Testis (tissue), 3 donors: ENCODE measurements around the gene PTER. TPM values are rescaled to one million over a fixed set of nuclear protein-coding genes. Genes with fewer than 3 reads are reported as not detected.

ENCODE experiments used
- DNase-seq: peaks from one replicate; pipeline ENCODE4 v3.0.0-alpha.2; 2019
- H3K27ac ChIP-seq, 2 donors: fragments of 200-600 bp; sonication (generic); one replicate each; pipeline ENCODE4 v1.5.1; 2019
- H3K27me3 ChIP-seq: fragments of 200-600 bp; sonication (generic); one replicate; pipeline ENCODE4 v1.5.1; 2019
- H3K36me3 ChIP-seq: fragments of 200-600 bp; sonication (generic); one replicate; pipeline ENCODE4 v1.5.1; 2017; ENCODE audit warnings: low read depth; ENCODE audit errors: missing control alignments
- H3K4me1 ChIP-seq: fragments of 200-600 bp; sonication (generic); one replicate; pipeline ENCODE4 v1.5.1; 2019
- H3K4me3 ChIP-seq, 2 donors: fragments of 200-600 bp; sonication (generic); one replicate each; pipeline ENCODE4 v1.5.1; 2017 to 2019
- H3K9me3 ChIP-seq: fragments of 200-600 bp; sonication (generic); one replicate; pipeline ENCODE4 v1.5.1; 2017
- POLR2A ChIP-seq: fragments of 450-650 bp; IDR thresholded peaks from one replicate; pipeline ENCODE4 v1.6.1; 2017; ENCODE audit warnings: antibody characterized with exemption, mild to moderate bottlenecking, moderate library complexity
- WGBS, 2 donors: methylation state at CpG; one replicate each; pipeline ENCODE4 v1.1.5; 2018; 5-methylcytosine and 5-hydroxymethylcytosine counted together
- intact Hi-C: fragments of 100-400 bp; cut with DNase I; formaldehyde crosslinking; loops from one replicate; pipeline ENCODE4 v1.15.1; 2023; ENCODE audit warnings: low total_unique reads
- polyA plus RNA-seq: library from polyadenylated mRNA; stranded (reverse); fragments of 350-450 nt; fragmentation: Illumina TruSeq; extraction: RNeasy Lipid Tissue Mini Kit (QIAGEN cat#74804); gene quantifications from one replicate; pipeline ENCODE4 v1.2.3, GENCODE V29; 2014; ENCODE audit warnings: low read depth, low replicate concordance; ENCODE audit not compliant: insufficient read depth
- total RNA-seq, 2 donors: library from RNA; depleted of rRNA; stranded (reverse); fragments of >200 nt; gene quantifications; one replicate each; pipeline ENCODE4 v1.2.3, GENCODE V29; 2016
- TF ChIP-seq, protein P1 (sequence below), 3 experiments: fragments of 450-650 bp in 2 of 3; fragments of 200-600 bp in 1 of 3; sonication (generic) in 1 of 3; IDR thresholded peaks; one replicate each; pipeline ENCODE4 v1.5.1; 2016 to 2019; ENCODE audit warnings: antibody characterized with exemption in 3 of 3, mild to moderate bottlenecking in 2 of 3, moderate library complexity in 1 of 3

Gene PTER
- total and polyA plus RNA-seq, 3 donors from 2014 or later: 3.7 to 5.8 (median 4.2) TPM

DNA sequence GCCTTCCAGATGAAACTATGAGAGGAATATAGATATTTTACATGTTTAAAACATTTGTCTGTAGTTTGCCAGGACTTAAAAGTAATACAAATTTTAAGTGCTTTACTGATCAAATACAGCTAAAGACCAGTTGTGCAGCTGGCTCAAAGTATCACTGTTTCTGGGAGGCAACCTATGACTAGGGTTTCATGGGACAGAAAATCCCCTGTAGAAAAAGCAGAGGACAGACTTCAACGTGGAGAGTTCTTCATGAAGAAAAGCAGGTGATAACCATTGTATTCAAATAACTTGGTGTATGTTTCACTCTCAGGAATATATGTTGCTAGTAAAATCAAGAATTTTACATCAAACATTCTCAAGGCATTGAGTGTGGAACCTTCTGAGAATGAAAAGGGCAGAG, 40.9 kb downstream of the PTER start:
- Histone ChIP-seq H3K4me1 (no peaks in the 10 kb centered on the region), H3K27me3 (no peaks in the 10 kb centered on the region), H3K36me3 (no peaks in the 10 kb centered on the region), H3K9me3 (no peaks in the 10 kb centered on the region), H3K27ac (no peak overlapping the region), H3K4me3 (no peak overlapping the region)
- DNase-seq: no peak
- 78 to 83% methylated on average over 1 of the region's 1 CpG for WGBS, 2 donors
- intact Hi-C loops: no loop called here
- TF ChIP-seq POLR2A: no peak
- TF ChIP-seq, protein P1, sequence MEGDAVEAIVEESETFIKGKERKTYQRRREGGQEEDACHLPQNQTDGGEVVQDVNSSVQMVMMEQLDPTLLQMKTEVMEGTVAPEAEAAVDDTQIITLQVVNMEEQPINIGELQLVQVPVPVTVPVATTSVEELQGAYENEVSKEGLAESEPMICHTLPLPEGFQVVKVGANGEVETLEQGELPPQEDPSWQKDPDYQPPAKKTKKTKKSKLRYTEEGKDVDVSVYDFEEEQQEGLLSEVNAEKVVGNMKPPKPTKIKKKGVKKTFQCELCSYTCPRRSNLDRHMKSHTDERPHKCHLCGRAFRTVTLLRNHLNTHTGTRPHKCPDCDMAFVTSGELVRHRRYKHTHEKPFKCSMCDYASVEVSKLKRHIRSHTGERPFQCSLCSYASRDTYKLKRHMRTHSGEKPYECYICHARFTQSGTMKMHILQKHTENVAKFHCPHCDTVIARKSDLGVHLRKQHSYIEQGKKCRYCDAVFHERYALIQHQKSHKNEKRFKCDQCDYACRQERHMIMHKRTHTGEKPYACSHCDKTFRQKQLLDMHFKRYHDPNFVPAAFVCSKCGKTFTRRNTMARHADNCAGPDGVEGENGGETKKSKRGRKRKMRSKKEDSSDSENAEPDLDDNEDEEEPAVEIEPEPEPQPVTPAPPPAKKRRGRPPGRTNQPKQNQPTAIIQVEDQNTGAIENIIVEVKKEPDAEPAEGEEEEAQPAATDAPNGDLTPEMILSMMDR (IDR thresholded peaks at IDR 0.05): no peak

DNA sequence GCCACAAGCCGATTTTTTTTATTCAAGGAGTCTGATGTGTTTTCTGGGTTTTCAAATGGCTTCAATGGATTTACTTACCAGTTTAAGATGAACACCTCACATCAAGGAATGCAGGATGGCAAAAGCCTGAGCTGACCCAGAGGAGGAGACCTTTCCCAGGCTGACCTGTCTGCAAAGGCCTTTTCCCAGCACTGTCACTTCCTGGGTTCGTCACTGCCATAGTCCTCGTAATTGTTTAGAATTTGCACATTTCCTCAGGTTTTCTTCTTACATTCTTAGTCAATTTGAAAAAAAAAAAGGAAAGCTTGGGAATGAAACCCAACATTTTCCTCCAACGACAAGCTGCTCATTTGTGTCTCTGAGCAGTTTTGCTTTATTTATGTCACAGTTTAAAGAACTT, 42.0 kb downstream of the PTER start:
- intact Hi-C loops: no loop called here
- no peaks in the 10 kb centered on the region for H3K4me1 ChIP-seq
- 84 to 87% methylated on average over 4 of the region's 4 CpGs for WGBS, 2 donors

DNA sequence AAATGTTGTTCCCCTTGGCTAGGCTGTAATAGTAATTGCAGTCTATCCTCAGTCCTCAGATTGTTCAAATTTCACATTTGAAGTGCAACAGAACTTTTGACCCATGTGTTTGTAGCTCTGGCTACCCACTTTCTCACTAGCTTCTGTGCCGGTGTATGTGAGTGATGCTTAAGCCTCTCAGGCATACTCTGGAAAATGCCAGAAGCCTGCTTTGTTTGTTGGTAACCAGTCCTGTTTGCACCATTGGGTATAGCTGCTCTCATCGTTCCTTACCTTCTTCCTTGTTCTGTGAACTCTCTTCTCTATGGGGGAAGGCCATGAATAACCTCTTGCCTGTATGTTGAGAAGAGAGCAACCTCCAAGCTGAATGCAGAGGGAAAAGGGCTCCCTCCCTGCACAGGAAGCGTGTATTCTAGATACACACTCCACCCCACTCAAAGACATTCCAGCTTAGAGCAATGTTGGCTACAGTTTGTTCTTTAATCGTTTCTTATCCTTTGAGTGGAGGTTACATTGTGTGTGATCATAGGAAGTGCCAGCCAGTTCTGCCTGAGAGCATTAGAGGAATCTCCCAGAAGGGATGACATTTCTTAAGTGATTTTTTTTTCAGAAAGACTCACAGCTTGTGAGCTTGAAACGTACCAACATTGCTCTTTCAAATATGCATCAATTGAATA, 44.4 kb downstream of the PTER start:
- Histone ChIP-seq H3K4me3 (no peak overlapping the region), H3K27me3 (no peaks in the 10 kb centered on the region), H3K36me3 (no peaks in the 10 kb centered on the region), H3K27ac (no peak overlapping the region), H3K9me3 (no peaks in the 10 kb centered on the region), H3K4me1 (no peaks in the 10 kb centered on the region)
- intact Hi-C loops: no loop called here
- DNase-seq: no peak
- WGBS, 2 donors: 53 to 57% methylated on average over 5 of the region's 5 CpGs
- no peak for TF ChIP-seq POLR2A
- TF ChIP-seq, protein P1 (IDR thresholded peaks at IDR 0.05): no peak

More for the DNA sequence above, 42.0 kb downstream of the PTER start:
- TF ChIP-seq POLR2A: no peak
- TF ChIP-seq, protein P1 (IDR thresholded peaks at IDR 0.05): no peak
- no peak for DNase-seq
- H3K27me3 ChIP-seq: no peaks in the 10 kb centered on the region
- no peak overlapping the region for H3K4me3 ChIP-seq
- no peaks in the 10 kb centered on the region for H3K9me3 ChIP-seq
- H3K36me3 ChIP-seq: no peaks in the 10 kb centered on the region
- H3K27ac ChIP-seq: no peak overlapping the region

DNA sequence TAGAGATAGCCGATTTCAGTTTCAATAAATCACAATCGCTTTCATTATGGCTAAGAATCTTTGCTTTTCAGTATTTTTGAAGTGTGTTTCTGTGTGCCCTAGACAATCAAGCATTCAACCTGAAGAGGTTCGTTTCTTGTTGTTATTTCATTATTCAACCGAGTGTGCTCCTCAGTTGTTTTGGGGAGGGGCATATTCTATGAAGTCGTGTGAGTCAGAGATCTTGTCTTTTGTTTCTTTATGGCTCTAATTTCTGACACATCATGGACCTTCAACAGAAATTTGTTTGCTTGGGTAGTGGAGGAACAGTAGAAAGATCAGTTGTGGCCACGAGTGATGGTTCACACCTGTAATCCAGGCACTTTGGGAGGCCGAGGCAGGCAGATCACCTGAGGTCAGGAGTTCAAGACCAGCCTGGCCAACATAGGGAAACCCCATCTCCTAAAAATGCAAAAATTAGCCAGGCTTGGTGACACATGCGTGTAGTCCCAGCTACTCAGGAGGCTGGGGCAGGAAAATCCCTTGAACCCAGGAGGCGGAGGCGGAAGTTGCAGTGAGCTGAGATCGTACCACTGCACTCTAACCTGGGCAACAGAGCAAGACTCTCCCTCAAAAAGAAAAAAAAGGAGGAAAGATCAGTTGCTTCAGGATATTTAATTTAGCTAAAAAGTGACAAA, 46.6 kb downstream of the PTER start:
- Histone ChIP-seq H3K27ac (no peak overlapping the region), H3K36me3 (no peaks in the 10 kb centered on the region), H3K27me3 (no peaks in the 10 kb centered on the region), H3K9me3 (no peaks in the 10 kb centered on the region), H3K4me1 (no peaks in the 10 kb centered on the region), H3K4me3 (no peak overlapping the region)
- intact Hi-C loops: no loop called here
- WGBS, 2 donors: 91 to 95% methylated on average over 11 of the region's 11 CpGs
- TF ChIP-seq POLR2A: no peak
- TF ChIP-seq, protein P1 (IDR thresholded peaks at IDR 0.05): no peak
- no peak for DNase-seq
